Right lobe of liver (tissue), 4 donors: Measurements from ENCODE around the gene EML5.

Source experiments
- CTCF ChIP-seq, 4 donors: fragments of 200-600 bp in 3 of 4; fragments of 450-650 bp in 1 of 4; IDR thresholded peaks; one replicate each; pipeline versions ENCODE4 v1.5.1 to v1.8.0; 2016 to 2022; ENCODE audit warnings: antibody characterized with exemption in 4 of 4, mild to moderate bottlenecking in 2 of 4
- POLR2A ChIP-seq: fragments of 450-650 bp; IDR thresholded peaks from one replicate; pipeline ENCODE4 v1.6.1; 2017; ENCODE audit warnings: antibody characterized with exemption, mild to moderate bottlenecking
- donor health status: DM: no; HTN: no; CAD: no.
- donor health status: DM: no; HTN: no; CAD: no.
- donor health status: DM: no; HTN: yes; CAD: no.

GRCh38 chr14:88835661-88836060, 42.9 kb upstream of the EML5 start:
- TF ChIP-seq POLR2A (no peak), CTCF (IDR thresholded peaks at IDR 0.05) (no peak)
